Stimulated activated CD8-positive, alpha-beta memory T cell treated with anti-CD3 and anti-CD28 coated beads, Interleukin-2, amount 100 ng/mL, for 1 hour (primary cell): ENCODE measurements around the gene DPP6.

ENCODE experiments used
- DNase-seq, 2 donors: peaks; one replicate each; pipeline ENCODE4 v3.0.0-alpha.2; 2020; ENCODE audit warnings: low read depth in 2 of 2

The DPP6 gene

GRCh38 chr7:154817224-154817896 is 765.2 kb downstream of the DPP6 start:
- no peak for DNase-seq

GRCh38 chr7:154827007-154827406 is 774.8 kb downstream of the DPP6 start:
- DNase-seq = no peak

GRCh38 chr7:154832557-154833138 is 780.5 kb downstream of the DPP6 start:
- no peak for DNase-seq

GRCh38 chr7:154836021-154836448 is 783.8 kb downstream of the DPP6 start:
- no peak for DNase-seq

GRCh38 chr7:154837087-154837486 is 784.9 kb downstream of the DPP6 start:
- no peak for DNase-seq

GRCh38 chr7:154837622-154838021 is 785.4 kb downstream of the DPP6 start:
- no peak for DNase-seq

GRCh38 chr7:154840086-154840485 is 787.9 kb downstream of the DPP6 start:
- DNase-seq = no peak

- DNase-seq = no peak
Observed at GRCh38 chr7:154841731-154842331, 789.6 kb downstream of the DPP6 start.

GRCh38 chr7:154842591-154842990 is 790.4 kb downstream of the DPP6 start:
- no peak for DNase-seq

- no peak for DNase-seq
Observed at GRCh38 chr7:154843670-154844237, 791.6 kb downstream of the DPP6 start.

- DNase-seq = no peak
Observed at GRCh38 chr7:154844499-154844898, 792.3 kb downstream of the DPP6 start.

GRCh38 chr7:154844955-154845354 is 792.8 kb downstream of the DPP6 start:
- DNase-seq = no peak

- no peak for DNase-seq
Observed at GRCh38 chr7:154848464-154848863, 796.3 kb downstream of the DPP6 start.

- DNase-seq = no peak
Observed at GRCh38 chr7:154852205-154852604, 800.0 kb downstream of the DPP6 start.

GRCh38 chr7:154853063-154853726 is 801.0 kb downstream of the DPP6 start:
- no peak for DNase-seq

GRCh38 chr7:154853727-154854095 is 801.5 kb downstream of the DPP6 start:
- DNase-seq = no peak

GRCh38 chr7:154854836-154855235 is 802.6 kb downstream of the DPP6 start:
- no peak for DNase-seq

GRCh38 chr7:154855366-154855765 is 803.2 kb downstream of the DPP6 start:
- no peak for DNase-seq

GRCh38 chr7:154856733-154857132 is 804.5 kb downstream of the DPP6 start:
- DNase-seq = no peak

GRCh38 chr7:154857240-154857639 is 805.0 kb downstream of the DPP6 start:
- no peak for DNase-seq

GRCh38 chr7:154857728-154858681 is 805.8 kb downstream of the DPP6 start:
- DNase-seq = no peak
